Non-pigmented ciliary epithelial cell (primary cell): ENCODE data around the gene MCF2L2.
"Not testable (repeated sequence)": the region's sequence is repeated elsewhere in the genome, so short reads cannot be mapped to it uniquely, and the experiment has no call there.

Experiments
- DNase-seq: peaks from one replicate; pipeline ENCODE4 v3.0.0-alpha.2; 2010; ENCODE audit warnings: low read depth

MCF2L2 gene

DNA sequence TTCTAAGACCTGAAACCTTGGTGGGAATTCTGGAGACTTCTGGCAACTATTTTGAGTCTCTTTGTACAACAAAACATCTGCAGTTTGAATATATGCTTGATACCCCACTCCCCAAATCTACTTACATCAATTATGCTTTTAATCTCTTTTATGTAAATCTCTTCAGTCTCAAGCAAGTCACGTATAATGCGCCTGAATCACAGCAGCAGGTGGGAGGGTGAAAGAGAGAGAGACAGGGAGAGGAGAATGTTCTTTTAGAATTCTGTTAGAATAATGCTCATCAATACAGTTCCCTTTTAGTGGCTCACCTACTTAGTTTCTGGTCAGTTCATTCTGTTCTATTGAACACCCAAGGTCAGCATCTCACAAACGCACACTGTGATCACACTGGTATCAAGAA, 197.6 kb downstream of the MCF2L2 start:
- no peak for DNase-seq

DNA sequence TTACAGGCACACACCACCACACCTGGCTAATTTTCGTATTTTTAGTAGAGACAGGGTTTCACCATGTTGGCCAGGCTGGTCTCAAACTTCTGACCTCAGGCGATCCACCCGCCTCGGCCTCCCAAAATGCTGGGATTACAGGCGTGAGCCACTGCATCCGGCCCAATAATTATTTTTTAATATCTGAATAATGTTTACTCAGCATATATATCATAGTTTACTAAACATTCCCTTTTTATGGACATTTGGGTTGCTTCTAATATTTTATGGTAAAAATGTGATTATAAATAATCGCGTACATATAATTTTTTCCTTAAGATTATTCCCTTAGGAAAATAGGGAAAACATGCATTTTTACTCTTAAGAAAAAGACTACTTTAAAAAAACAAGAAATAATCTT, 198.2 kb downstream of the MCF2L2 start:
- not testable (repeated sequence) for DNase-seq

DNA sequence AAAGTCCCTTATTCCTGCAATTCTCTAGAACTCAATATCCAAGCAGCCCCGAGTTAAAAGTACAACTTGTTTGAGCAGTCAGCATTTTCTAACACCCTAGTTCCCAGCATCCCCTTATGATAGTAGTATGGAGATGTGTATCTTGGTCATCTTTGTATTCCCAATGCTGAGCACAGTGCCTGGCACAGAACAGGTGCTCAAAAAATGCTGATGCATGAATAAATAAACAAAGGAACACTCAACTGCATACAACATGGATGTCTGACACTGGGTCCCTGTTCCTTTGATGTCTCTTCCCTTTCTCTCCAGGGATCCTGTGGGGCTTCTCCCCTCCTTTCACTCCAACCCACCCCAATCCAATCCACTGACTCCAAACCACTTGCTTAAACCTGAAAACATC, 199.2 kb downstream of the MCF2L2 start:
- no peak for DNase-seq

DNA sequence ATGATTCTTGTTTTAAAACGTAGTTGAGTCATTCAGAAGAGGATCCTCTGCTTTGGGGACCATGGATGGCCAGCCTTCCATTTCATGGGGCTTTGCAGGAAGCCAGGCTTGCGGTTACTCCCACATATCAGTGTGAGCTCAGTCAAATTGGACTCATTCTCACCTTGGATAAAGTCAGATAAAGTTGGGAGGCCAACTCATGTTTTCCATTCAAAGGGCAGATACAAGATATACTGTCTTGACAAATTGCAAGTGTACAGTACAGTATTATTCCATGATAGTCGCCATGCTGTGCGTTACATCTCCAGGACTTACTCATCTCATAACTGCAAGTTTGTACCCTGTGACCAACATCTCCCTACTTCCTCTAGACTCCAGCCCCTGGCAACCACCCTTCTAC, 200.8 kb downstream of the MCF2L2 start:
- DNase-seq: no peak

- DNase-seq: no peak
These were observed 202.0 kb downstream of the MCF2L2 start for GRCh38 chr3:183226333-183226890.

GRCh38 chr3:183224180-183224970, 204.0 kb downstream of the MCF2L2 start:
- no peak for DNase-seq

DNA sequence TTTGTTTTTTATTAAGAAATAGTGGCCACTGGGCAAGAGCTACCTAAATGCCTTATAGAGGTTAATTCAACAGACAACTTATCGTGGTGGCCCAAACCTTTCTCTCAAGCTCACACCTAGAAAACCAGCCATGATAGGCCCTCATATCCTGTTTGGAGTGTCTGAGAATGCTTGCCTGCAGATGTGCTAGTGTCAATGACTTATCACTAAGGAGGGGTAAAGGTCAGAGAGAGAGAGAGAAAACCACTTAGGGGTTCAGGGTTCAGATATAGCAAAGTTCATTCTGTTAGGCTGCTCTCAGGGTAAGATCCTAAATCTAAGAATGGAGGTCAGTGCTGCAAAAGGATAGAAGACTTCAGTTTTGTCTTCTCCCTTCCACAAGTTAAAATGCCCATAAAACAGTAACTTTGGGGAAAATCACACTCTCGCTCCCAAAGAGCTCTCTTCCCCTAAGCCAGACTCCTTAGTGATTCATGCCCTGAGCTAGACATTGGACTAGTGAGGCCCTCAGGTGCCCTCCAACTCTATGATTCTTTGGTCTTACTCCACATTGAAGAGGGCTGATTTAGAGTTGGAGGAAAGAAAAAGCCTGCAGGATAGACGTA, 205.7 kb downstream of the MCF2L2 start:
- DNase-seq: no peak

DNA sequence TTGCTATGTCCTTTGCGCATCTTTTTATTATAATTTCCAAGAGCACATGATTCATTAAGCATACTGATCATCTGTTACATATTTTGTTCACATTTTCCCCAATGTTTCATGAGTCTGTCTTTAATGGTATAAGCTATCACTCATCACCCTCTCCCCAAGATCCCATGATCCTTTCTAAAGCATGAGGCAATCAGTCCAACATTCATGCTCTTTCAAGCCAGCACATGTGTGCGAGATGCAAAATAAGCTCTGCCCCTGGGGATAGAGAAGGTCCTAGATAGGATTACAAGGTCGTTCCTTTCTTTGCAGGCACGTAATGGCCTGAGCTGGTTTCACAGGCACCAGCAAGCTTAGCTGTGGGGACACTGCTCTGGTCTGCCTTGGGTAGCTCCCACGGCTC, 207.6 kb downstream of the MCF2L2 start:
- DNase-seq: no peak

- no peak for DNase-seq
These were observed 209.6 kb downstream of the MCF2L2 start for GRCh38 chr3:183218826-183219225.

DNA sequence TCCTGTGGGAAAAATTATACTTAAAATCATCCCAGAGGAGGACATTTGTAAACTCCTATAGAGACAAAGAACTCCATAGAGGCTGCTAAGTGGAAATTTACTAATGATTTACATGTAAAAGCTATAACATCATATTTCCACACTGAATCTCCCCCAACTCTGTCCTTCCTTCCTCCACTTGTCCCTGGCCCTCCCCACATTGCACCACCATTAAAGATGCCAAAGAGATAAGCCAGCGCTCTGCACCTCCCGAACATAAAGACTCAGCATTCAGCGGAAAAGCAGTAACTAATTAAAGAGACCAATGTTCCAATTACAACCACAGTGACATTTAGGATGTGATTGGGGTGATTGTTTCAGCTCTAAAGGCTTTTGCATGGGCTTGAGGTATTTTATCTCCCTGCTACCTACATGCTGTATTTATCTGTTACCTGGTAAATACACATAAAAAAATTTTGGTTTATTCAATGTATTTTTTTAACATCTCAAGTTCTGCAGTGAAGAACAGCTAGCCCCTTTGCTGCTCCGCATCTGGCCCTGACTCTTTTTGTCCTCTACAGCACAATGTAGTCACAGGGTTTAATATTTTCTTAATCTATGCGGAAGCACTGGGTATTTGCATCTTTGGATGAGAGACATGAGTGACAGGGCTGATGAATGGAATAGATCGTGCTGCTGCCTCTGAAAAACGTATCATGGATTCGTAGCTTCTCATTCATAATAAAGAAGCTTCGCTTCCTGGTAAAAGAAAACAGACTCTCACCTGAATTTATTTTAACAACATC, 210.7 kb downstream of the MCF2L2 start:
- DNase-seq: no peak

DNA sequence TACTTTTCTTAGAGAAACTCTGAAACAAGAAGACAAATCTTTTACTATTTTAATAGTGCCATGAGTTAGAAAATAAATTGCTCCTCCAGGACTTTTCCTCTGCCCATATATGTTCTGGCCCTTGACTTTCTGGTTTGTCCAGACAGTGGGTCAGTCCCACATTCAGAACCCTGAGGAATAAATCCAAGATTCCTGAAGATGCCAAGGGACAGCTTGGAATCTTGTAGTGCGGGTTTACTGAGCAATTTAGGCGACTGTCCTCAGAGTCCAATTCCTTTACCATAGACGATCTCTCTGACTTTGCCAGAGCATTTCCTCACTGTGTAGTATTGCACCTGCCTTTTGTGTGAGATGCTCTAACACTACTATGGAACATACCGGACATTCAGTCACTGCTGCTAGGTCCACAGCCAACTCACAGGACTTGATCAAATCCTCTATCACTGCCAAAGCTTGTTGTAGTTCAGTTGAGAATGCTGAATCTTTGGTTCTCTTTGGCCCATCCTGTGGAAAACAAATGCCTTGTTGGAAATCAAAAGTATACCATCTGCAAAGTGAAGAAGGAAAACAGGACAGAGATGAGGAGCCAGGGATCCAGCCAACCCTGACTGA, 212.7 kb downstream of the MCF2L2 start:
- DNase-seq: no peak

- no peak for DNase-seq
These were observed 214.2 kb downstream of the MCF2L2 start for GRCh38 chr3:183214277-183214612.

- DNase-seq: no peak
These were observed 214.8 kb downstream of the MCF2L2 start for GRCh38 chr3:183213415-183214276.

GRCh38 chr3:183212565-183212964, 215.9 kb downstream of the MCF2L2 start:
- no peak for DNase-seq

DNA sequence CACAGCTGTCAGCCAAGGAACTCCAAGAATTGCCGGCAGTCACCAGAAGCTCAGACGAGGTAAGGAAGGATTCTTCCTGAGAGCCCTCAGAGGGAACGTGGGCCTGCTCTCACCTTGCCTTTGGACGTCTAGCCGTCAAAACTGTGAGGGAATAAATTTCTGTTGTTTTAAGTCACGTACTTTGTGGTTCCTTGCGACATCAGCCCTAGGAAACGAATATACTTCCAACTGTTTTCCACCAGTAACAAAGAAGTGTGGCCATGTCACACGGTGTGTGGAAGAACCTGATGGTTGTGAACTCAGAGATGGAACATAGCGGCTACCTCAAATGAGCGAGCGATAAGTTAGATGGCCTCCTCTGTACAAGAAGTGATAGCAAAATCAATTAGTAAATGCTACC, 216.3 kb downstream of the MCF2L2 start:
- DNase-seq: no peak

GRCh38 chr3:183211352-183211751, 217.1 kb downstream of the MCF2L2 start:
- DNase-seq: no peak

DNA sequence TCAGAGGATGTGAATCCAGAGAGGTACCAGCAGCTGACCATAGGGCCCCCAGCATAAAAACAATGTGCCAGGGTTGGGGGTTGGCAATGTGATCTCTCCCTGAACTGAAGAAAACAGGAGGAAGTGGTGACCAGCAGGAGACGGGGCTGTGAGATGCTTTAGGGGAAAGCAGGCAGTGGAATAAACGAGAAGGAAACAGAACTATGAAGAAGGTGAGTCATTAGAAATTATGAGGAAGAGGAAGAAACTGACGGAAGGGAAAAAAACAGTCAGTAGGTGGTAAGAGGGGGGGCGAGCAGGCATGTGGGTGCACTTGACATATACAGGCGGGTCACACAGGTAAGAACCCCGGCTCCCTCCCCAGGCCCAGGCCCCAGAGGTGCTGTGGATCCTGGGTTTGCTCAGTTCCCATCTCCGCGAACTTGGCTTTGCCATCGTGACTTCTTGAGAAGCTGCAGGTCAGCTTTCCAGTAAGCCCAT, 217.5 kb downstream of the MCF2L2 start:
- no peak for DNase-seq

GRCh38 chr3:183210341-183210740, 218.1 kb downstream of the MCF2L2 start:
- DNase-seq: no peak

DNA sequence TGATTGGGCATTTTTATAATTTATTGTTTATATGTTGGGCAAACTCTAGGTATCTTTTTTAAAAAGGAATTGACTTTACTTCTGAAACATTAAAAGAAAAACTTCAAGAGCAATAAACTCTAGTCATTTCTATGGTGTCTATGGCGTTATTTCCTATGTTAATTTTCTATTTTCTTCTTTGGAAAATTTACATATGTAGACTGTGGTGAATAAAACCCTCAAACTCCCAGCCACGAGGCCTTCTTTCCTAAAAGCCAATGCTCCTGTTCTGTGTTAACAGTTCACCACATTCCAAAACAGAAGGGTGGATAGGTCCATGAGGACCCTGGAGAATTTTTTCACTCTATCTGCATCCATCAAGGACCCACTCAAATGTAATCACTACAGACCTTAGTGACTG, 219.6 kb downstream of the MCF2L2 start:
- no peak for DNase-seq

DNA sequence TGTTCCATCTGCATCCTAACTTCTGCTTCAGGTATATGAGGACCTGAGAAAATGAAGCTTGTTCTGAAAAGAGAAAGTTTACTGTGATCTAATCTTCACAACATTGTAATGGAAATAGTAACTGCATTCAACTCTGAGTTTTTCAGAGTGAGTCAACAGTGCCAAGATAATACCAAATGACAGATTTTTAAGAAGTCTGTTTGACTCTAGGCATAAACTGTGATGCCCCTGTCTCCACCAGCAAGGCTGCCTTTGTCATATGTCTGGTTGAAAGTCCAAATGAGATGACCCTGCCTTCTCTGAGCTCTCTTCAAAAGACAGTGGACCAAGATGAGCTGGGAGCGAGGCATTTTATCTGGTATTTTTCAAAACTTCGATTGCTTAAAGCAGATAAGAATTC, 220.2 kb downstream of the MCF2L2 start:
- DNase-seq: no peak

- no peak for DNase-seq
These were observed 224.7 kb downstream of the MCF2L2 start for GRCh38 chr3:183203670-183204069.
